GM19455 (cell line): ENCODE data around the gene PHF23.

ENCODE experiments used
- ATAC-seq: cut with Tn5 transposase; IDR thresholded peaks from one replicate; pipeline ENCODE4 v1.9.1; 2021; ENCODE audit not compliant: unreplicated experiment

PHF23 gene

DNA sequence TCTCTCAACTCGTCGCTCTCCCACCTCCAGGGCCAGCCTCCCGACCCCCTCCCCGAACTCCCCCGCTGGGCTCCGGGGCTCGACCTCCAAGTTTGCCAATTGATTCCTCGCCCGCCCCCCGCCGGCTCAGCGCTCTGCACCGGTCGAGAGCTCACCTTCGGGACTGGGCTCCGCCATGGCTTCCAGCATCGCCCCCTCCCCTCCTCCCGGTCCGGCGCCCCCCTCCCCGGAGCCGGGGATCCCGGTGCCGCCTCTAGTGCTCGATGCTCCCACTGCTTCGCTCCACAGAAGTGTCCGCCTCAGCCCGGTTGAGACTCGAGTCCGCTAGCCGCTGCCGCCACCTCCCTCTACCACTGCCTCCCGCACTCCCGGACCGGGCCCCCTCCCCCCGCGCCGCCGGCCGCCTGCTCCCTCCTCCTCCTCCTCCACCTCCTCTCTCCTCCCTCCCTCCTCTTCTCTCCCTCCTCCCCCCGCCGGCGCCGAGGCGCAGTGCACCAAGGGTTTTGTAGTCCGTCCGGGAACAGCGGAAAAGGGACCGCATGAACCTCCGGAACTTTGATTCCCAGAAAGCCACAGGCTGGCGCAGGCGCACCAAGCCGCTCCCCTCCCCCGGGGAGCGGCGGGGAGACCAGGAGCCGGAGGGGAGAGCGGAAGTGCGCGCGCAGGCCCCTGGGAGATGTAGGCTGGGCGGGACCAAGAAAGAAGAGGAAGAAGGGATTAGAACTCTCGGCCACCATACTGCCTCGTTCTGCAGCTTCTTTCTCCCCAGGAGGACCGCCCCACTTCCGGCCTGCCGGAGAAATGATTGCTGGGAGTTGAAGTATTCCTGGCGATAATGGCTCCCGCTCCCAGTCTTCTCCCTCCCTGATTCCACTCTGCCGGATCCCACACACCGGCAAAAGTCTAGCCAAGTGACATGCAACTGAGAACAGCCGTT lies at the start of gene PHF23:
PHF23 (minus strand) TSS at position 367 of the 937 bp plus-strand sequence; CDS start at position 189, 178 bp downstream.
- peak; percentile 42 for ATAC-seq

GRCh38 chr17:7285679-7286078 lies 46.4 kb upstream of the PHF23 start:
- no peak for ATAC-seq

- ATAC-seq: no peak
Observed at GRCh38 chr17:7284911-7285310, 45.7 kb upstream of the PHF23 start.

- ATAC-seq: no peak
Observed at GRCh38 chr17:7283471-7284216, 44.4 kb upstream of the PHF23 start.

- no peak for ATAC-seq
Observed at GRCh38 chr17:7282752-7283321, 43.6 kb upstream of the PHF23 start.

DNA sequence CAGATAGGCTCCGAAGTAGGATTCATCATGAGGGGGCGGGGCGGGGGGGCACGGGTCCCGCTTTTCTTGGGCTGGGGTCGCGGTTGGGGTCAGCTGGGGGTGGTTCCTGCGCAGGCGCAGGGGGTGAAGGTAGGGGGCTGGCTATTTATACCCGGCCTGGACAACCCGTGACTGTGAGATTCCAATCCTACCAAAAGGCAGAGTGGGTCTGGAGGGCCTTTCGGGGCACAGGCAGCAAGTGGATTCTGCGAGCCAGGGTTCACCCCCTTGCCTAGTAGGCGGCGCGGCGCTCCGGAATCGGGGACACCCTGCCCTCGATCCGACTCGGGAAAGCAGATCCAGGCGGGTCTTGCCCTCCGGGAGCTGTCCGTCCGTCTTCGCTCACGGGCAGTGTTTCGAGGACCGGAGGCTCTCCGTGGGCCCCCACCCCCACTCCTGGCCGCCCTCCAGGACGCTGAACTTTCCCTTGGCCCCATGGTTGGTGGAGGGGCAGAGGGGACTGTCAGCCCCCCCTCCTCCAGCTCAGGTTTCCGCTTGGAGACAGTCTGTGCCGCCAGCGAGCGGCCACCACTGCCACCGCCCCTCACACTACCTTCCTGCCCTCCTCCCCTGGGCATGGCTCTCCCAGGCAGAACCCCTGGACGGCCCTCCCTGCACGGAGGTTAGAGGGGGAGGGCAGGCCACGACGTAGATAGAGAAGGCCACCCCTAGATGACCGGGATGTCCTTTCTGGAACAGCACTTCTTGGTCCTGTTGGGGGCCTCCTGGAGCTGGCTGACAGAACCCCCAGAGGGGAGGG lies 42.9 kb upstream of the PHF23 start:
- ATAC-seq: no peak

GRCh38 chr17:7281074-7281952 lies 42.1 kb upstream of the PHF23 start, which contains the start of gene SLC2A4:
Gene SLC2A4 (plus strand): TSS chr17:7281718. CDS start chr17:7281935, 217 bp downstream.
- no peak for ATAC-seq

GRCh38 chr17:7280519-7281073 lies 41.3 kb upstream of the PHF23 start:
- ATAC-seq: peak; percentile 54

- no peak for ATAC-seq
Observed at GRCh38 chr17:7279448-7279847, 40.2 kb upstream of the PHF23 start.

DNA sequence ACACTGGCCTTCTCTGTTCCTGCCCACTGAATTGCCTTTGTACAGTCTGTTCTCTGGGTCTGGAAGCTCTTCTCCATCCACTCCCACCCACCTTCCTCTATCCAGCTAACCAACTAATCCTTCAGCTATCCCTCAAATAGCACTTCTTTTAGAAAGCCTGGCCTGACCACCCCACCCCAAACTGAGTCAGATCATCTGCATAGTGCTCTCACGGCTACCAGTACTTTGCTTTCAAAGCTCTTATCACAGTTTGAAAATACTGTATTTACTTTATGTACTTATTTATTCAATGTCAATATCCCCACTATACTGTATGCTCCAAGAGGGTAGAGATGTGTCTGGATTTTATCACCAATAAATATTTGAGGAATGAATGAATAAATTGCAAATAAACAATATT lies 27.5 kb upstream of the PHF23 start:
- no peak for ATAC-seq

GRCh38 chr17:7263801-7264078 lies 24.5 kb upstream of the PHF23 start:
- no peak for ATAC-seq

DNA sequence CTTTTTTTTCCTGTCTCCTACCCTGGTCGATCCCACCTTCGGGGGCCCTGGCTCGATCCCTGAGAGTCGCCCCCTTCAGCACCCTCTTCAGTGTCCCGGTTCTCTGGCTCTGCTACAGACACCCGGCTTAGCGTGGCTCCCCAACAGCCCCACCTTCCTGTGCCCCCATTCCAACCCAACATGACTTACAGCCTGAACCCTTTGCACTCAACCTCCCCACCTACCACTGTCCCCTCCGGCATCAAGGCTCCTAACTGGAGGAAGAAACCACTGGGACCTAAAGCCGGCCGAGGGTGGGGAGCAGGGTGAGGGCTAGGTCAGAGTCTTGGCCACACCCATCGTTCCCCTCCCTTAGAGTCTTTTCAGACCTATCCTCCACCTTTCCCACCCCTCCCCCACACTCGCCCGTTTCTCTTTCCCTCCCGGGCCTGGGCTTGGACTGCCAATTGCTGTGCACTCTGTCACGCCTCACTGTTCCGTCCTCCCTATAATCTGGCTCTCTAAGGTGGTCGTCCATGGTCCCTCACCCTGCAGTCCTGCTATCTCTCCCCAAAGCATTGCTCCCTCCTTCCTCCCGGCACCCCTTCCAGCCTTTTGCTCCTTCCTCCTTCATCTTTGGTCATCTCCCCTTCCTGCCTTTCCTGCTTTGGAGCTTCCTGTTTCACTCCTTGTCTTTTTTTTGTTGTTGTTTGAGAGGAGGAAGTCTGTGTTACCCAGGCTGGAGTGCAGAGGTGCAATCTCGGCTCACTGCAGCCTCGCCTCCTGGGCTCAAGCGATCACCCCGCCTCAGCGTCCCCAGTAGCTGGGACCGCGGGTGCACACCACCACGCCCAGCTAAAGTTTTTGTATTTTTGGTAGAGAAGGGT lies 23.9 kb upstream of the PHF23 start:
- no peak for ATAC-seq

GRCh38 chr17:7262192-7262934 lies 23.1 kb upstream of the PHF23 start, which contains the start of gene CLDN7:
Gene CLDN7 (minus strand): TSS chr17:7262478. CDS start chr17:7262043, 435 bp downstream.
- no peak for ATAC-seq

- no peak for ATAC-seq
Observed at GRCh38 chr17:7261379-7262191, 22.3 kb upstream of the PHF23 start.

GRCh38 chr17:7260651-7261378 lies 21.6 kb upstream of the PHF23 start:
- ATAC-seq: no peak

- no peak for ATAC-seq
Observed at GRCh38 chr17:7260151-7260550, 20.9 kb upstream of the PHF23 start.

- ATAC-seq: no peak
Observed at GRCh38 chr17:7259555-7259889, 20.3 kb upstream of the PHF23 start.
